ENCODE results near the gene IPO8.
"Not testable (repeated sequence)": the region's sequence is repeated elsewhere in the genome, so short reads cannot be mapped to it uniquely, and the experiment has no call there.

Gene IPO8

DNA sequence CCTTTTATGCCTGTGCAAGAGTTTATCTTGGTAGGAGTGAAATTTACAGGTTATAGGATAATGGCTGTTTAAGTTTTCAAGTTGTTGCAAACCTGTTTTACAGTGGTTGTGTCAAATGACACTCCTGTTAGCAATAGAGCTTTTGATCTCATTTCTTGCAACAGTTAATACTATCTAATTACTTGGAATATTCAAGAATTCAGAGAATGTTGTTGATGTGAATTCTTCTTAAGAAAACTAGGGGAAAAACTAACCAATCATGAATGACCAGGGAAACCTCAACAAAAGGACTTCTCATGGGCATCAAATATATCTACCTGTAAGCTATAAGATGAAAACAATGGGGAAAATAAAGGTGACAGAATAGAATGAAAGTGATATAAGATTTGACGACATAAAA is 85.0 kb downstream of the IPO8 start:
- DNase-seq (ENCODE audit: low read depth in 1 of 2, low spot score in 1 of 2), result no peak

DNA sequence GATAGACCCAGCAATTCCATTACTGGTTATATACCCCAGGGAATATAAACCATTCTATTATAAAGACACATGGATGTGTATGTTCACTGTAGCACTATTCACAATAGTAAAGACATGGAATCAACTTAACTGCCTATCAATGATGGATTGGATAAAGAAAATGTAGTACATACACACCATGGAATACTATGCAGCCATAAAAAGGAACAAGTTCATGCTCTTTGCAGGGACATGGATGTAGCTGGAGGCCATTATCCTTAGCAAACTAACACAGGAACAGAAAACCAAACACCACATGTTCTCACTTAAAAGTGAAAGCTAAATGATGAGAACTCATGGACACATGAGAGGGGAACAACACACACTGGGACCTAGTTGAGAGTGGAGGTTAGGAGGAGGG is 85.8 kb downstream of the IPO8 start:
- not testable (repeated sequence) for DNase-seq (ENCODE audit: low read depth in 1 of 2, low spot score in 1 of 2)

DNA sequence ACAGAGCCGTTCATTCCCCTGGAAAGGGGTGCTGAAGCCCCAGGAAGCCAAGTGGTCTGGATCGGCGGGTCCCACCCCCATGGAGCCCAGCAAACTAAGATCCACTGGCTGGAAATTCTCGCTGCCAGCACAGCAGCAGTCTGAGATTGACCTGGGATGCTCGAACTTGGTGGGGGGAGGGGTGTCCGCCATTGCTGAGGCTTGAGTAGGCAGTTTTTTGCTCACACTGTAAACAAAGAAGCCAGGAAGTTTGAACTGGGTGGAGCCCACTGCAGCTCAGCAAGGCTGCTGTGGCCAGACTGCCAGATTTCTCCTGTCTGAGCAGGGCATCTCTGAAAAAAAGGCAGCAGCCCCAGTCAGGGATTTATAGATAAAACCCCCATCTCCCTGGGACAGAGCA is 91.4 kb downstream of the IPO8 start:
- not testable (repeated sequence) for DNase-seq (ENCODE audit: low read depth in 1 of 2, low spot score in 1 of 2)

DNA sequence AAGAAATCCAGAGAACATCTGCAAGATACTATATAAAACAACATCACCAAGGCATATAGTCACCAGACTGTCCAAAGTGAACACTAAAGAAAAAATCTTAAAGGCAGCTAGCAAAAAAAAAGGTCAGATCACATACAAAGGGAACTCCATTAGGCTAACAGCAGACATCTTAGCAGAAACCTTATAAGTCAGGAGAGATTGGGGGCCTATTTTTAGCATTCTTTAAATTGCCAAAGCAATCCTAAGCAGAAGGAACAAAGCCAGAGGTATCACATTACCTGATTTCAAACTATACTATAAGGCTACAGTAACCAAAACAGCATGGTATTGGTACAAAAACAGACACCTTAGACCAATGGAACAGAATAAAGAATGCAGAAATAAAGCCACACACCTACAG is 92.5 kb downstream of the IPO8 start:
- DNase-seq (ENCODE audit: low read depth in 1 of 2, low spot score in 1 of 2), result no peak

DNA sequence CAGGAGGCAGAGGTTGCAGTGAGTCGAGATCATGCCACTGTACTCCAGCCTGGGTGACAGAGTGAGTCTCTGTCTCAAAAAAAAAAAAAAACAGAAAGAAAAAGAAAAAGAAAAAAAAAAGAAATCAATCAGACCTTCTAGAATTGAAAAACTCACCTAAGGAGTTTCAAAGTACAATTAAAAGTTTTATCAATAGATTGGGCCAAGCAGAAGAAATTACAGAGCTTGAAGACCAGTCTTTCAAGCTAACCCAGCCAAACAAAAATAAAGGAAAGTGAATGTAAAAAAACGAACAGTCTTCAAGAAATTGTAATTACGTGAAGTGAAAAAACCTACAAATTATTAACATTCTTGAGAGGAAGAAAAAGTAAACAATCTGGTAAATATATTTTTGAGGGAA is 93.0 kb downstream of the IPO8 start:
- no peak for DNase-seq (ENCODE audit: low read depth in 1 of 2, low spot score in 1 of 2)

DNA sequence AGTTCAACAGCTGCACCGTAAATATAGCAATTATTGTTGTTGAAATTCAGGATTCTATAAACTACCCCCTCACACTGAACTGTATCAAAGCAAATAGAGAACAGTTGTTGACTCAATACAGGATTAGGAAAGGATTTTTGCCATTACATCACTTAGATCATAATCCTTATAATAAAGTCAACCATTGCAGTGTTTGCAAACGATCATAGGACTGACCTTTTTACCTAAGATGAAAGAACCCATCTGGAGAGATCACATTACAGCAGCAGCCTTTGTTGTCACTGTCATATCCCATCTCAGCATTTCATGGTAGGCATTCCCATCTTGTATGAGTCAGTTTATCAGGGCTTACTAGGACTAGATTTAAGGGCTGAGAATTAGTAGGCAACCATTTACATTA is 96.1 kb downstream of the IPO8 start:
- DNase-seq (ENCODE audit: low read depth in 1 of 2, low spot score in 1 of 2), result no peak

DNA sequence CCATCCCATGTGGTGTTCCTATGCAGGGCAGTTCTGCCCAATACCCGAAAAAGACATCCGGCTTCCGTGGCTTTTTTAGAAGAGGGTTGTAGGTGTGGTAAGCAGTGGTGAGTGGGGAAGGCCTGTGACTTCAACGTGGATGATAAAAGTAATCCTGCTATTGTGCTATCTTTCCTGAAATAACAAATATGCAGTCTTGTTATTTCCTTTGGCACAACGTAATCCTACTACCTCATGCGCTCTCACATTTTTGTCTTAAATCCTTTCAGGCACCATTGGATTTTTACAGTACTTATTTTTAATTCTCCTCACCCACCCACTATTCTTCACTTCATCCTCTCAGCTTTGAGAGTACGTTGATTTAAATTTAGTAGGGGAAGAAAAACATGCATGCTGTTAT is 96.8 kb downstream of the IPO8 start:
- DNase-seq (ENCODE audit: low read depth in 1 of 2, low spot score in 1 of 2), result no peak

DNA sequence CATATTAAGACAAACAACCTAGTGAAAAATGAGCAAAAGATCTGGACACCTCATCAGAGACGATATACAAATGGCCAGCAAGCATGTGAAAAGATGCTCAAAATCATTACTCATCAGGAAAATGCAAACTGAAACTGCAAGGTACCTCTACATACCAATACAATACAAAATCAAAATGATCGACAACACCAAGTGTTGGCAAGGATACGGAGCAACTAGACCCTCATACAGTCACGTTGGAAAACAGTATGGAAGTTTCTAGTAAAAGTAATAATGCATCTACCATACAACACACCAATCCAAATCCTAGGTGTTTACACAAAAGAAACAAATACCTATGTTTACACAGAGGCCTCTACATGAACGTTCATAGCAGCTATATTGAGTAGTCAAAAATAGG is 99.9 kb downstream of the IPO8 start:
- DNase-seq (ENCODE audit: low read depth in 1 of 2, low spot score in 1 of 2), result no peak

DNA sequence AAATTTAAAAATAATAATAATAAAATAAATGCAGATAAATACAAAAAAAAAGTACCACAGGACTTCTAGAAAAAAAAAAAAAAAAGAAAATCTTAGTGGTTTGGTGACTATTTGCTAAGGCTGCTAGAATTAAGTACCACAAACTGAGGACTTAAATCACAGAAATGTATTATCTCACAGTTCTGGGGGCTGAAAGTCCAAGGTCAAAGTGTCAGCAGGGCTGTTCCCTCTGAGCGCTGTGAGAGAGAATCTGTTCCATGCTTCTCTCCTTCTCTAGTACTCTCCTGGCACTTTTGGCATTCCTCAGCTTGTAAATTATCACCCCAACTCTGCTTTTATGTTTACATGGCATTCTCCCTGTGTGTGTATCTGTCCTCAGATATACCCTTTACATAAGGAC is 101.2 kb downstream of the IPO8 start:
- DNase-seq (ENCODE audit: low read depth in 1 of 2, low spot score in 1 of 2), result no peak

DNA sequence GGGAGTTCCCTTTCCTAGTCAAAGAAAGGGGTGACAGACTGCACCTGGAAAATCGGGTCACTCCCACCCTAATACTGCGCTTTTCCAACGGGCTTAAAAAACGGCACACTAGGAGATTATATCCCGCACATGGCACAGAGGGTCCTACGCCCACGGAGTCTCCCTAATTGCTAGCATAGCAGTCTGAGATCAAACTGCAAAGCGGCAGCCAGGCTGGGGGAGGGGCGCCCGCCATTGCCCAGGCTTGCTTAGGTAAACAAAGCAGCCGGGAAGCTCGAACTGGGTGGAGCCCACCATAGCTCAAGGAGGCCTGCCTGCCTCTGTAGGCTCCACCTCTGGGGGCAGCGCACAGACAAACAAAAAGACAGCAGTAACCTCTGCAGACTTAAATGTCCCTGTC is 107.1 kb downstream of the IPO8 start:
- not testable (repeated sequence) for DNase-seq (ENCODE audit: low read depth in 1 of 2, low spot score in 1 of 2)

DNA sequence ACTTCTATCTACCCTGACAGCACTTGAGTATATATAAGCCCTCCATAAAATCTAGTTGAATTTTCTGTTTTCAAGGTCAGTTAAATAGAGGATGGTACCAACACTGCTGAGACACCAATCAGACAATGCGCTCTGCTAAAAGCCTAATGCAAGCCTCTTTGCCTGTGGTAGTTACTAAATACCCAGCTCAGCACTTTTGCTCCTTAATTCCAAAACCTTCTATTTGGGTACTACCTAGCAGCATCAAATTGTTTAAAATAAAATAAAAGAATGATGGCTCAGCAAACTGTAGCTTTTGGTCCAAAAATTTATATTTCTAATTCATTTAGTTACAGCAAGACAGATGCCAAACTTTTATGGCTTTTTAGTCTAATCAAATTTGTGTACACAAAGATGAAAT is 107.9 kb downstream of the IPO8 start:
- no peak for DNase-seq (ENCODE audit: low read depth in 1 of 2, low spot score in 1 of 2)

DNA sequence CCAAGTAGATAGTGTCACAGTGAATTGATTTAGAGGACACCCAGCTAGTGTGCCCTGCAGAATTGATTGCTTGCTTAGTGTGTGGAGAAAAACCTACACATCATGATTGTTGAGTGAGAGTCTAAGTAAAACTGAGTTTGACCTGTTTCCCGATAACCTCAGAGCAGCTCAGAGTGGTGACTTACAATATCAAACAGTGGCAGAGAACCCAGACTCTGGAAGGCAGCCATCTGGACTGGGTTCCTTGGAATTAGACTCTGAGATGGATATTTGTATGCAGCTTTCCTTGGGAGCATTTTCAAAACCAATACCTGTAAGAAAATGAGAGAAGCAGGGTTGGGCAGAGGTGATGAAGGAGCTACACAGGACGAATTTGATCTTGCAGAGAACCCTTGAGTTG is 109.8 kb downstream of the IPO8 start:
- DNase-seq (ENCODE audit: low read depth in 1 of 2, low spot score in 1 of 2), result no peak

DNA sequence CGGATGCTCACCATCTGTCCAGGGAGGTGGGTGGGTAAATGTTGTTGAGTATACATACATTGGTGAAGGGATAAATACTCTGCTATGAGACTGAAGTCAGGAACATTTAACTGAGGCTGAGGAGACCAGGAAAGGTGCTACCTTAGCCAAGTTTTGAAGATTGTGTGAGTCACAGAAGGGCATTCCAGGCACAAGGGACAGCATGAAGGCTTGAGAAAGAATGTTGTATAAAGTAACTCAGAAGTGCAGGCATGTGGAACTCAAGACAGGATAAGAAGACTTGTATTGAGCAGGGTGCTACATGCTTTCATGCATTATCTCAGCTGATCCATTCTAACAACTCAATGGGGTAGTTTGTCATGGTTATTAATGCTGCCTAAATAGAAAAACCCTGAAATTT is 112.7 kb downstream of the IPO8 start:
- no peak for DNase-seq (ENCODE audit: low read depth in 1 of 2, low spot score in 1 of 2)

DNA sequence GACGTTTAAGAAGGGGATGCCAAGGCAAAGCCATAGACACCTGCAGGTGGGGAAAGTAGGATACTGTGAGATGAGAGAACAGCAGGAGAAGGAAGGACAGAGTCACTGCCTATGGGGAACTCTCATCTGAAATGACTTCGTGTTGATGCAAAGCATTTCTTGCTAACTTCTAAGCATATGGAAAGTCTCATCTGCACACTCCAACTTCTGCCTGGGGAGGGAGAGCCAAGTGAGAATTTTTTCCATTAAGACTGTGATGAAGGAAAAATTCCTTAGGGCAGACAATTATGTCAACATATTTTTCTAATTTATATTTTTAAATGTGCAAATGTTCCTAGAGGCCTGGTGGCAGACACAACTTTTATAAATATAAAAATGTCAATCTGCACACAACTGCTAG is 115.3 kb downstream of the IPO8 start:
- no peak for DNase-seq (ENCODE audit: low read depth in 1 of 2, low spot score in 1 of 2)

Measured in activated T-helper 1 cell treated with anti-CD3 and anti-CD28 coated beads, Interleukin-2, amount 50 U/mL, for 16 hours (primary cell).